WERI-Rb-1 (cell line): Measurements from ENCODE around the gene GABRG3.

ENCODE experiments used
- DNase-seq: peaks from one replicate; pipeline ENCODE4 v3.0.0-alpha.2; 2020
- H3K27ac ChIP-seq: fragments of 250-450 bp; sonication (Bioruptor Pico); 2 replicates; pipeline ENCODE4 v1.5.1; 2020; ENCODE audit warnings: mild to moderate bottlenecking, moderate library complexity
- H3K27me3 ChIP-seq: fragments of 250-450 bp; sonication (Bioruptor Pico); 2 replicates; pipeline ENCODE4 v1.5.1; 2021; ENCODE audit warnings: mild to moderate bottlenecking, low read depth, moderate library complexity; ENCODE audit not compliant: insufficient read depth, severe bottlenecking
- H3K36me3 ChIP-seq: fragments of 250-450 bp; sonication (Bioruptor Pico); 2 replicates; pipeline ENCODE4 v1.5.1; 2020; ENCODE audit warnings: mild to moderate bottlenecking, moderate library complexity
- H3K4me3 ChIP-seq: 2 replicates; pipeline ENCODE4 v1.5.1; 2011; ENCODE audit warnings: low read depth, mild to moderate bottlenecking, control low read depth, low read length
- H3K9me3 ChIP-seq: fragments of 250-450 bp; sonication (Bioruptor Pico); 2 replicates; pipeline ENCODE4 v1.5.1; 2021; ENCODE audit warnings: mild to moderate bottlenecking, moderate library complexity; ENCODE audit not compliant: severe bottlenecking
- TF ChIP-seq, protein P1 (sequence below): IDR thresholded peaks from 2 replicates; pipeline ENCODE4 v1.5.1; 2011; ENCODE audit warnings: low read depth, mild to moderate bottlenecking, control low read depth, inconsistent platforms, low read length

GABRG3 gene

DNA sequence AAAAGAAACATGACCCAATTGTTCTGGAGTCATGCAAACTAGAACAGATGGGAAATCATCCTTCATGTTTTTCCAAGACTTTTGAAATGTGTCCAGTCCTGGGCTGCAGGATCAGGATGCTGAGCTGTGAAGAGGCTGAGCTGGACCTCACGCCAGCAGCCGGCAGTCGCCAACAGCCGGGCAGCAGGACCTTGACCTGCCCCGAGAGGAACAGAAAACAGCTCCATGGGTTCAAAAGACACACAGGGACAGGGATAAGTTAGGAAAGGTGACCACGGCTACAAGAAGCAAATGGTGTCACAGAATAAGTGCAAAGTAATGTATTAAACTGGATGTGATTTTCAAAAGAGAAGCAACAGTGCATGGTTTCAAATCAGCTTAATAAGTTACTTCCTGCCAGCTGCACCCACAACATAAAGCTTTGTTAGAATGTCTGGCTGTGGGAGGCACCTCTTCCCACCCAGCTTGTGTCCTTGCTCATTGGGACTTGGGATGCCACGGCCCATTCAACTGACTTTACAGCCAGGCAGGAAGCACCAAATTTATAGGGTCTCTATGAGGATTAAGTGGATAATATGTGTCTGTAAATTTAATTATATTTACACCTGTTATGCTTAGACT is 266.4 kb downstream of the GABRG3 start:
- TF ChIP-seq, protein P1, sequence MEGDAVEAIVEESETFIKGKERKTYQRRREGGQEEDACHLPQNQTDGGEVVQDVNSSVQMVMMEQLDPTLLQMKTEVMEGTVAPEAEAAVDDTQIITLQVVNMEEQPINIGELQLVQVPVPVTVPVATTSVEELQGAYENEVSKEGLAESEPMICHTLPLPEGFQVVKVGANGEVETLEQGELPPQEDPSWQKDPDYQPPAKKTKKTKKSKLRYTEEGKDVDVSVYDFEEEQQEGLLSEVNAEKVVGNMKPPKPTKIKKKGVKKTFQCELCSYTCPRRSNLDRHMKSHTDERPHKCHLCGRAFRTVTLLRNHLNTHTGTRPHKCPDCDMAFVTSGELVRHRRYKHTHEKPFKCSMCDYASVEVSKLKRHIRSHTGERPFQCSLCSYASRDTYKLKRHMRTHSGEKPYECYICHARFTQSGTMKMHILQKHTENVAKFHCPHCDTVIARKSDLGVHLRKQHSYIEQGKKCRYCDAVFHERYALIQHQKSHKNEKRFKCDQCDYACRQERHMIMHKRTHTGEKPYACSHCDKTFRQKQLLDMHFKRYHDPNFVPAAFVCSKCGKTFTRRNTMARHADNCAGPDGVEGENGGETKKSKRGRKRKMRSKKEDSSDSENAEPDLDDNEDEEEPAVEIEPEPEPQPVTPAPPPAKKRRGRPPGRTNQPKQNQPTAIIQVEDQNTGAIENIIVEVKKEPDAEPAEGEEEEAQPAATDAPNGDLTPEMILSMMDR = no peak
- DNase-seq = peak; percentile 28
- H3K4me3 ChIP-seq = no peak overlapping the region
- no peak overlapping the region for H3K27ac ChIP-seq
- no peaks in the 10 kb centered on the region for H3K27me3 ChIP-seq
- no peaks in the 10 kb centered on the region for H3K36me3 ChIP-seq
- H3K9me3 ChIP-seq = no peaks in the 10 kb centered on the region

DNA sequence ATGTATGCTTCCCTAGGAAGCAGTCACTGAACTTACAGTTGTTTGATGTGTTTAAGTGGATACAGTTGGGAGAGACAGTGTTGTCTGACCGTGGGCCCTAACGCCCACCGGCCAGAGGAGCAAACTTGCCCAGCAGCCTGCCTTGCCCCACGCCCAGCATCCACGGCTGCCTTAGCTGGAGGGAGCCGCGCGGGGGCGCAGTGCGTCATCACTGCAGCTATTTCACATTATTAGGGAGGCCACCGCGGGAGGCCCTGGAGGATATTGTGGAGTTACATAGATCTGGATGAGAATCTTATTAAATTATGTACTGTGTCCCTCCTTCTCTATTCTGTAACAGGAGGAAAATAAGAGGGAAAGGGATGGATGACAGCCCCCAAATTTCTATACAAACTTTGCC is 267.2 kb downstream of the GABRG3 start:
- TF ChIP-seq, protein P1 = no peak
- Histone ChIP-seq H3K9me3 (no peaks in the 10 kb centered on the region), H3K4me3 (no peak overlapping the region), H3K36me3 (no peaks in the 10 kb centered on the region), H3K27ac (no peak overlapping the region), H3K27me3 (no peaks in the 10 kb centered on the region)
- DNase-seq = no peak

- Histone ChIP-seq H3K9me3 (no peaks in the 10 kb centered on the region), H3K27ac (no peak overlapping the region), H3K27me3 (no peaks in the 10 kb centered on the region), H3K36me3 (no peaks in the 10 kb centered on the region), H3K4me3 (no peak overlapping the region)
- no peak for DNase-seq
- TF ChIP-seq, protein P1 = no peak
Measured at GRCh38 chr15:27238707-27239423, 267.9 kb downstream of the GABRG3 start.

- peaks cover 4% of the 10 kb centered on the region for H3K9me3 ChIP-seq
- no peak overlapping the region for H3K27ac ChIP-seq
- H3K27me3 ChIP-seq = no peaks in the 10 kb centered on the region
- no peaks in the 10 kb centered on the region for H3K36me3 ChIP-seq
- TF ChIP-seq, protein P1 = no peak
- no peak for DNase-seq
- no peak overlapping the region for H3K4me3 ChIP-seq
Measured at GRCh38 chr15:27241943-27242342, 271.0 kb downstream of the GABRG3 start.

GRCh38 chr15:27244047-27244446 is 273.1 kb downstream of the GABRG3 start:
- peaks cover 4% of the 10 kb centered on the region for H3K9me3 ChIP-seq
- H3K4me3 ChIP-seq = no peak overlapping the region
- TF ChIP-seq, protein P1 = no peak
- no peaks in the 10 kb centered on the region for H3K27me3 ChIP-seq
- DNase-seq = no peak
- no peak overlapping the region for H3K27ac ChIP-seq
- H3K36me3 ChIP-seq = no peaks in the 10 kb centered on the region
